Osteoblast (primary cell): ENCODE results near the gene EML4. TPM values are rescaled to one million over a fixed set of nuclear protein-coding genes. Genes with fewer than 3 reads are reported as not detected.

Source experiments
- DNase-seq: peaks from one replicate; pipeline ENCODE4 v3.0.0; 2011; ENCODE audit warnings: low spot score, mixed read lengths; ENCODE audit not compliant: insufficient read length; ENCODE audit errors: missing footprints
- H2AFZ ChIP-seq: 2 replicates; pipeline ENCODE4 v1.6.0; 2011; ENCODE audit warnings: mild to moderate bottlenecking, low read length
- H3K27ac ChIP-seq: 2 replicates; pipeline ENCODE4 v1.5.1; 2011; ENCODE audit warnings: mild to moderate bottlenecking, low read depth, low read length, moderate library complexity
- H3K27me3 ChIP-seq: 2 replicates; pipeline ENCODE4 v1.6.0; 2012; ENCODE audit warnings: mild to moderate bottlenecking, control low read depth, inconsistent platforms, low read length, moderate library complexity; ENCODE audit not compliant: insufficient read depth
- H3K36me3 ChIP-seq: 2 replicates; pipeline ENCODE4 v1.5.1; 2011; ENCODE audit warnings: mild to moderate bottlenecking, low read length, control low read depth, moderate library complexity; ENCODE audit not compliant: insufficient read depth
- H3K4me1 ChIP-seq: 2 replicates; pipeline ENCODE4 v1.5.1; 2011; ENCODE audit warnings: mild to moderate bottlenecking, low read length, control low read depth, moderate library complexity; ENCODE audit not compliant: insufficient read depth
- H3K4me2 ChIP-seq: 2 replicates; pipeline ENCODE4 v1.6.0; 2011; ENCODE audit warnings: mild to moderate bottlenecking, low read length; ENCODE audit not compliant: insufficient read depth
- H3K4me3 ChIP-seq: fragments of 200-600 bp; sonication (generic); 3 replicates; pipeline ENCODE4 v1.5.1; 2012; ENCODE audit warnings: mild to moderate bottlenecking, low read length, inconsistent platforms; ENCODE audit not compliant: insufficient read depth
- H3K79me2 ChIP-seq: 2 replicates; pipeline ENCODE4 v1.6.0; 2012; ENCODE audit warnings: mild to moderate bottlenecking, low read length, control low read depth, inconsistent platforms; ENCODE audit not compliant: insufficient read depth
- H3K9me3 ChIP-seq: 2 replicates; pipeline ENCODE4 v1.5.1; 2011; ENCODE audit warnings: low read depth, low read length, control low read depth
- H4K20me1 ChIP-seq: 2 replicates; pipeline ENCODE4 v1.6.0; 2012; ENCODE audit warnings: mild to moderate bottlenecking, low read length, control low read depth; ENCODE audit not compliant: insufficient read depth
- total RNA-seq: library from RNA; depleted of rRNA; stranded (reverse); fragments of >200 nt; gene quantifications from 2 replicates; pipeline ENCODE4 v1.2.3, GENCODE V29; 2012
- TF ChIP-seq, protein P1 (sequence below): IDR thresholded peaks from 2 replicates; pipeline ENCODE4 v1.5.1; 2011; ENCODE audit warnings: mild to moderate bottlenecking, low read depth, low read length, moderate library complexity; ENCODE audit errors: extremely low read depth

Gene EML4
- total RNA-seq, 1 donor = 91.9 TPM

- Histone ChIP-seq H3K27ac (no peak overlapping the region), H3K4me2 (no peak overlapping the region), H3K36me3 (peaks cover 71% of the 10 kb centered on the region), H4K20me1 (no peaks in the 10 kb centered on the region), H3K79me2 (peaks cover 36% of the 10 kb centered on the region), H3K27me3 (no peaks in the 10 kb centered on the region), H3K4me3 (no peak overlapping the region), H3K9me3 (no peaks in the 10 kb centered on the region), H3K4me1 (no peaks in the 10 kb centered on the region), H2AFZ (no peak overlapping the region)
- DNase-seq = no peak
- TF ChIP-seq, protein P1, sequence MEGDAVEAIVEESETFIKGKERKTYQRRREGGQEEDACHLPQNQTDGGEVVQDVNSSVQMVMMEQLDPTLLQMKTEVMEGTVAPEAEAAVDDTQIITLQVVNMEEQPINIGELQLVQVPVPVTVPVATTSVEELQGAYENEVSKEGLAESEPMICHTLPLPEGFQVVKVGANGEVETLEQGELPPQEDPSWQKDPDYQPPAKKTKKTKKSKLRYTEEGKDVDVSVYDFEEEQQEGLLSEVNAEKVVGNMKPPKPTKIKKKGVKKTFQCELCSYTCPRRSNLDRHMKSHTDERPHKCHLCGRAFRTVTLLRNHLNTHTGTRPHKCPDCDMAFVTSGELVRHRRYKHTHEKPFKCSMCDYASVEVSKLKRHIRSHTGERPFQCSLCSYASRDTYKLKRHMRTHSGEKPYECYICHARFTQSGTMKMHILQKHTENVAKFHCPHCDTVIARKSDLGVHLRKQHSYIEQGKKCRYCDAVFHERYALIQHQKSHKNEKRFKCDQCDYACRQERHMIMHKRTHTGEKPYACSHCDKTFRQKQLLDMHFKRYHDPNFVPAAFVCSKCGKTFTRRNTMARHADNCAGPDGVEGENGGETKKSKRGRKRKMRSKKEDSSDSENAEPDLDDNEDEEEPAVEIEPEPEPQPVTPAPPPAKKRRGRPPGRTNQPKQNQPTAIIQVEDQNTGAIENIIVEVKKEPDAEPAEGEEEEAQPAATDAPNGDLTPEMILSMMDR = no peak
Observed at GRCh38 chr2:42335514-42336104, 166.5 kb downstream of the EML4 start.

GRCh38 chr2:42336361-42336965 is 167.3 kb downstream of the EML4 start:
- Histone ChIP-seq H2AFZ (no peak overlapping the region), H3K9me3 (no peaks in the 10 kb centered on the region), H3K36me3 (peaks cover 63% of the 10 kb centered on the region), H3K27ac (no peak overlapping the region), H4K20me1 (no peaks in the 10 kb centered on the region), H3K4me3 (no peak overlapping the region), H3K4me1 (peaks cover 2% of the 10 kb centered on the region), H3K79me2 (peaks cover 44% of the 10 kb centered on the region), H3K4me2 (no peak overlapping the region), H3K27me3 (no peaks in the 10 kb centered on the region)
- TF ChIP-seq, protein P1 = no peak
- no peak for DNase-seq

DNA sequence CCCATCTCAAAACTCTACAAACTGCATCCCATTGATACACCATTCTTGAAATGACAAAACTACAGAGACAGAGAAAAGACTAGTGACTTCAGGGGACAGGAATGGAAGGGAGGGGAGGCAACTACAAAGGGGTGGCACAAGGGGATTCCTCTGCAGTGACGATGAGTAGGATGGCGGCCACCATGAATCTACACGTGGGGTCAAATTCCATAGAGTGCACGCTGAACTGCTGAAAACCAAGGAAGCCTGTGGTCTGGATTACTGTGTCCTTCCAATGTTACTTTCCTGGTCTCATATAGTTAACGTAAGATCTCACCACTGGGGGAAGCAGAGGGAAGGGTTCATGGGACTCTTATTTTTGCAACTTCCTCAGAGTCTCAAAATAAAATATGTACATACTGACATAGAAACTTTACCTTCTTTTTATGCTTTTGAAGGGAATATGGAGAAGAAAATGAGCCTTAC is 168.2 kb downstream of the EML4 start:
- TF ChIP-seq, protein P1 = no peak
- no peak overlapping the region for H3K4me2 ChIP-seq
- H3K9me3 ChIP-seq = no peaks in the 10 kb centered on the region
- H3K36me3 ChIP-seq = peaks cover 54% of the 10 kb centered on the region
- peaks cover 53% of the 10 kb centered on the region for H3K79me2 ChIP-seq
- H2AFZ ChIP-seq = no peak overlapping the region
- no peak overlapping the region for H3K4me3 ChIP-seq
- no peaks in the 10 kb centered on the region for H4K20me1 ChIP-seq
- DNase-seq = no peak
- H3K27me3 ChIP-seq = no peaks in the 10 kb centered on the region
- H3K4me1 ChIP-seq = peaks cover 11% of the 10 kb centered on the region
- no peak overlapping the region for H3K27ac ChIP-seq

DNA sequence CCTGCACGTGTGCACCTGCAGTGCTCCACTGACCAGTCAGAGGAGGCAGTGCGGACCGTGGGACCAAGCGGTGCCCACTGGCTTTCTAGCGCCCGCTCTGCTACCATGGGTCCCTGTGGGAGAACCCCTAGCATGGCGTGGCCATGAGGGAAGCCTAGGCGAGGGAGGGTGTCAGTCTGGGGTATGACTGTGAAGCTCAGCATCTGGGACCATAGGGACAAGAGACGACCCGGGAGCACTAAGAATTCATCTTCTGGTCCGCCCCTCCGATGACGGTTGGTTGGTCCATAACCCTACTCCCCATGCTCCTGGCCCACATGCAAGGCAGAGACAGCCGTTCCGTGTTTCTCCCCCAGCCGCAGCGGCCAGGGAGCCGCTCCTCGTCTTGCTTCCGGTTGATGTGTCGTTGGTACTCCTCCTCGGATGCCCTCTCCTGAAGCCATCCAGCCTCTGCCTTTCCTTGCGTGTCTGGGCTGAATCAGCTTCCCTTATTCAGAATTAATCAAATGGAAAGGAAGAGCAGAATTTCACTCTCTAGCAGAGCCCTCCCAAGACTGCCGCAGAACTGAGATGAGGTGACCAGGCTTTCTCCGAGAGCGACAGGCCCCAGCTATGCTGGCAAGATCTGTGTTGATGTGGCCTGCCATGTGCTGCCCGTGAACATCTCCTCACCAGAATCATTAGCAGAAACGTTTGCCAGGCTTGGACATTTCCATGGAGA is 168.9 kb downstream of the EML4 start:
- Histone ChIP-seq H3K4me2 (no peak overlapping the region), H3K4me3 (no peak overlapping the region), H4K20me1 (peaks cover 3% of the 10 kb centered on the region), H3K27ac (no peak overlapping the region), H3K9me3 (no peaks in the 10 kb centered on the region), H3K36me3 (peaks cover 48% of the 10 kb centered on the region), H3K79me2 (peaks cover 57% of the 10 kb centered on the region), H3K27me3 (no peaks in the 10 kb centered on the region), H2AFZ (no peak overlapping the region), H3K4me1 (peaks cover 17% of the 10 kb centered on the region)
- TF ChIP-seq, protein P1 = no peak
- no peak for DNase-seq
